Measurements from ENCODE around the gene ECHDC3. TPM values are rescaled to one million over a fixed set of nuclear protein-coding genes. Genes with fewer than 3 reads are reported as not detected.

Gene ECHDC3
- total RNA-seq, 4 donors from 2014 or later = 0.44 to 55.7 (median 31.6) TPM

- intact Hi-C loops (cut with DNase I) = loop anchor here (10.0 kb wide), 1 partner anchor 205 kb away; no protein-coding TSS in a partner anchor
- Histone ChIP-seq H3K36me3 (no peaks in the 10 kb centered on the region), H3K4me3 (no peak overlapping the region), H3K27ac (peak overlapping the region in 3 of 4 donors; percentile 40 to 56 (median 51)), H3K9me3 (no peaks in the 10 kb centered on the region), H3K27me3 (no peaks in the 10 kb centered on the region), H3K4me1 (peaks cover 0 to 26% (median 4%) of the 10 kb centered on the region in 3 donors)
- no peak for DNase-seq
- no peak for TF ChIP-seq POLR2A (IDR thresholded peaks at IDR 0.05)
- no peak for TF ChIP-seq CTCF (IDR thresholded peaks at IDR 0.05)
- WGBS, 2 donors = 46 to 72% methylated on average over 9 of the region's 13 CpGs
Observed at GRCh38 chr10:11719496-11720259, 22.5 kb upstream of the ECHDC3 start.

GRCh38 chr10:11720260-11720741 lies 21.9 kb upstream of the ECHDC3 start:
- WGBS, 2 donors = 84 to 86% methylated on average over 11 of the region's 11 CpGs
- H3K27me3 ChIP-seq = no peaks in the 10 kb centered on the region
- DNase-seq = no peak
- H3K27ac ChIP-seq = peak overlapping the region in 3 of 4 donors; percentile 40 to 56 (median 51)
- TF ChIP-seq POLR2A (IDR thresholded peaks at IDR 0.05) = no peak
- TF ChIP-seq CTCF (IDR thresholded peaks at IDR 0.05) = no peak
- no peaks in the 10 kb centered on the region for H3K36me3 ChIP-seq
- H3K4me3 ChIP-seq = no peak overlapping the region
- peaks cover 0 to 25% (median 4%) of the 10 kb centered on the region in 3 donors for H3K4me1 ChIP-seq
- no peaks in the 10 kb centered on the region for H3K9me3 ChIP-seq
- intact Hi-C loops (cut with DNase I) = loop anchor here (10.0 kb wide), 1 partner anchor 206 kb away; no protein-coding TSS in a partner anchor

GRCh38 chr10:11721806-11722205 lies 20.4 kb upstream of the ECHDC3 start:
- intact Hi-C loops (cut with DNase I) = loop anchor here (10.0 kb wide), 1 partner anchor 207 kb away; no protein-coding TSS in a partner anchor
- TF ChIP-seq POLR2A (IDR thresholded peaks at IDR 0.05) (no peak), CTCF (IDR thresholded peaks at IDR 0.05) (no peak)
- no peak for DNase-seq
- Histone ChIP-seq H3K9me3 (no peaks in the 10 kb centered on the region), H3K36me3 (no peaks in the 10 kb centered on the region), H3K27me3 (no peaks in the 10 kb centered on the region), H3K4me1 (peaks cover 0 to 13% (median 0%) of the 10 kb centered on the region in 3 donors), H3K4me3 (no peak overlapping the region), H3K27ac (no peak overlapping the region)
- WGBS, 2 donors = 78 to 89% methylated on average over 3 of the region's 3 CpGs

- Histone ChIP-seq H3K4me3 (no peak overlapping the region), H3K27me3 (no peaks in the 10 kb centered on the region), H3K4me1 (peaks cover 0 to 13% (median 0%) of the 10 kb centered on the region in 3 donors), H3K9me3 (no peaks in the 10 kb centered on the region), H3K27ac (no peak overlapping the region), H3K36me3 (no peaks in the 10 kb centered on the region)
- 84 to 86% methylated on average over 5 of the region's 5 CpGs for WGBS, 2 donors
- DNase-seq = no peak
- intact Hi-C loops (cut with DNase I) = loop anchor here (10.0 kb wide), 1 partner anchor 209 kb away; no protein-coding TSS in a partner anchor
- TF ChIP-seq CTCF (IDR thresholded peaks at IDR 0.05) (no peak), POLR2A (IDR thresholded peaks at IDR 0.05) (no peak)
Observed at GRCh38 chr10:11723359-11723758, 18.8 kb upstream of the ECHDC3 start.
